Neural progenitor cell (in vitro differentiated cells): Measurements from ENCODE around the gene NDUFA13.

ENCODE experiments used
- EZH2 ChIP-seq: fragments of 200-600 bp; sonication (generic); IDR thresholded peaks from 2 replicates; pipeline ENCODE4 v1.6.1; 2017; ENCODE audit warnings: antibody characterized with exemption, mild to moderate bottlenecking, moderate library complexity
- EZH2phosphoT487 ChIP-seq: fragments of 200-600 bp; sonication (generic); IDR thresholded peaks from 2 replicates; pipeline ENCODE4 v1.6.1; 2017; ENCODE audit warnings: antibody characterized with exemption
- TF ChIP-seq, protein P1 (sequence below): fragments of 200-600 bp; sonication (generic); IDR thresholded peaks from 2 replicates; pipeline ENCODE4 v1.5.1; 2017; ENCODE audit warnings: antibody characterized with exemption, mild to moderate bottlenecking

DNA sequence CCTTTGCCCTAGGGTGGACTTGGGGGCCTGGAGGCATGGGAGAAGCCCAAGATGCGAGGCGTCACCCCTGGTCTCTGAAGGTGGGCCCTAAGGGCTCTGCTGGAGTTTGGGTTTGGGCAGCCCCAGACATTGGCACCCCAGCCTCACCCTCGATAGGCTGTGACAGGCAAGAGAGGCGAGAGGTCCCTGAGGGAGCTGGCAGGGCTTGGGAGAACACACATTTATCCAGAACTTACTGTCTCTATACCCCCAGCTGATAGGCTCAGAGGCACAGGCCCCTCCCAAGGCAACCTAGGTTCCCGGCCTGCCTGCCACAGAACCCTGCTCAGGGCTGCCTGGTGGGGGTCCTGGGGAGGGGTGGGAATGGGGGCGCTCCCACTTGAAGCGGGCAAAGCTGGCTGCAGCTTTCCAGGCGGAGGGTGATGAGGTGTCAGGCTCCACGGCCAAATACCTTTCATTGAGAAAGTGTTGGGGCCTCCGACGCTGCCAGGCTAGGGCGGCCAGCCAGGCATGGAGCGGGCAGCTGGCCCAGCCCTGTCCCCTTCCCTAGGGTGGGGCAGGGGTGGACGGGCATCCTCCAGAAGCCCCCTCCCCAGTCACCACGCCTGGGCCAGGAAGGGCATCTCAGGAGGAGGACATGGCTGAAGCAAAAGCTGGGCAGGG is 31.8 kb downstream of the NDUFA13 start:
- TF ChIP-seq, protein P1, sequence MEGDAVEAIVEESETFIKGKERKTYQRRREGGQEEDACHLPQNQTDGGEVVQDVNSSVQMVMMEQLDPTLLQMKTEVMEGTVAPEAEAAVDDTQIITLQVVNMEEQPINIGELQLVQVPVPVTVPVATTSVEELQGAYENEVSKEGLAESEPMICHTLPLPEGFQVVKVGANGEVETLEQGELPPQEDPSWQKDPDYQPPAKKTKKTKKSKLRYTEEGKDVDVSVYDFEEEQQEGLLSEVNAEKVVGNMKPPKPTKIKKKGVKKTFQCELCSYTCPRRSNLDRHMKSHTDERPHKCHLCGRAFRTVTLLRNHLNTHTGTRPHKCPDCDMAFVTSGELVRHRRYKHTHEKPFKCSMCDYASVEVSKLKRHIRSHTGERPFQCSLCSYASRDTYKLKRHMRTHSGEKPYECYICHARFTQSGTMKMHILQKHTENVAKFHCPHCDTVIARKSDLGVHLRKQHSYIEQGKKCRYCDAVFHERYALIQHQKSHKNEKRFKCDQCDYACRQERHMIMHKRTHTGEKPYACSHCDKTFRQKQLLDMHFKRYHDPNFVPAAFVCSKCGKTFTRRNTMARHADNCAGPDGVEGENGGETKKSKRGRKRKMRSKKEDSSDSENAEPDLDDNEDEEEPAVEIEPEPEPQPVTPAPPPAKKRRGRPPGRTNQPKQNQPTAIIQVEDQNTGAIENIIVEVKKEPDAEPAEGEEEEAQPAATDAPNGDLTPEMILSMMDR = no peak
- no peak for TF ChIP-seq EZH2phosphoT487
- no peak for TF ChIP-seq EZH2
